Testis (tissue), 2 donors: ENCODE measurements around the gene IL1RL2.

Experiments
- POLR2A ChIP-seq: fragments of 450-650 bp; IDR thresholded peaks from one replicate; pipeline ENCODE4 v1.6.1; 2017; ENCODE audit warnings: antibody characterized with exemption, mild to moderate bottlenecking, moderate library complexity
- TF ChIP-seq, protein P1 (sequence below), 3 experiments: fragments of 450-650 bp in 2 of 3; fragments of 200-600 bp in 1 of 3; sonication (generic) in 1 of 3; IDR thresholded peaks; one replicate each; pipeline ENCODE4 v1.5.1; 2016 to 2019; ENCODE audit warnings: antibody characterized with exemption in 3 of 3, mild to moderate bottlenecking in 2 of 3, moderate library complexity in 1 of 3

DNA sequence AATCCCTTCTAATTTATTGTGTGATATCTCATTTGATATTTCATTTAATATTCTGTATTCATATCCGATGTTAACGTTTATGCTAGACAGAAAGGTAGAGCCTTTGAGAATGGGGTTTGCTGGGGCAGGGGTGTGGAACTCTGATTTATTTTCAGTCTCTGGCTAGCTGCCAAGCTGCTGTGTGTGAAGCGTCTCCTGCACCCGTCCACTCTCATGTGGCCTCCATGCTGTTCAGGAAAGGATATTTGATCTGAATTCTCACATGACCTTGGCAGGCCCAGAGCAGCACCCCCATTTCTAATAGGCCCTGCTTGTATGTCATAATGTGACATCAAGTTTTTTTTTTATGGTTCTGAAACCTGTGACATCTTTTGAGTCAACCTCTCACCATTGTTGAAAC is 42.7 kb upstream of the IL1RL2 start:
- TF ChIP-seq, protein P1, sequence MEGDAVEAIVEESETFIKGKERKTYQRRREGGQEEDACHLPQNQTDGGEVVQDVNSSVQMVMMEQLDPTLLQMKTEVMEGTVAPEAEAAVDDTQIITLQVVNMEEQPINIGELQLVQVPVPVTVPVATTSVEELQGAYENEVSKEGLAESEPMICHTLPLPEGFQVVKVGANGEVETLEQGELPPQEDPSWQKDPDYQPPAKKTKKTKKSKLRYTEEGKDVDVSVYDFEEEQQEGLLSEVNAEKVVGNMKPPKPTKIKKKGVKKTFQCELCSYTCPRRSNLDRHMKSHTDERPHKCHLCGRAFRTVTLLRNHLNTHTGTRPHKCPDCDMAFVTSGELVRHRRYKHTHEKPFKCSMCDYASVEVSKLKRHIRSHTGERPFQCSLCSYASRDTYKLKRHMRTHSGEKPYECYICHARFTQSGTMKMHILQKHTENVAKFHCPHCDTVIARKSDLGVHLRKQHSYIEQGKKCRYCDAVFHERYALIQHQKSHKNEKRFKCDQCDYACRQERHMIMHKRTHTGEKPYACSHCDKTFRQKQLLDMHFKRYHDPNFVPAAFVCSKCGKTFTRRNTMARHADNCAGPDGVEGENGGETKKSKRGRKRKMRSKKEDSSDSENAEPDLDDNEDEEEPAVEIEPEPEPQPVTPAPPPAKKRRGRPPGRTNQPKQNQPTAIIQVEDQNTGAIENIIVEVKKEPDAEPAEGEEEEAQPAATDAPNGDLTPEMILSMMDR (IDR thresholded peaks at IDR 0.05) = no peak
- no peak for TF ChIP-seq POLR2A
